MM.1S (cell line): Measurements from ENCODE around the gene PKHD1.

Experiments
- DNase-seq: peaks from one replicate; pipeline ENCODE4 v3.0.0-alpha.2; 2015
- H2AFZ ChIP-seq: fragments of 300-600 bp; sonication (generic); 2 replicates; pipeline ENCODE4 v1.6.0; 2016; ENCODE audit warnings: antibody characterized with exemption, low read length
- H3F3A ChIP-seq: fragments of 300-600 bp; sonication (generic); 2 replicates; pipeline ENCODE4 v1.6.1; 2016; ENCODE audit warnings: mild to moderate bottlenecking, antibody characterized with exemption, low read length, moderate library complexity, mixed read lengths; ENCODE audit not compliant: insufficient read depth
- H3K27ac ChIP-seq: fragments of 300-600 bp; sonication (generic); 2 replicates; pipeline ENCODE4 v1.5.1; 2016; ENCODE audit warnings: mild to moderate bottlenecking, low read length
- H3K27me3 ChIP-seq: fragments of 300-600 bp; sonication (generic); replicated peaks from 2 replicates; pipeline ENCODE4 v1.6.0; 2016; ENCODE audit warnings: low read length; ENCODE audit not compliant: insufficient read depth
- H3K36me3 ChIP-seq: fragments of 300-600 bp; sonication (generic); replicated peaks from 2 replicates; pipeline ENCODE4 v1.6.1; 2016; ENCODE audit warnings: mild to moderate bottlenecking, low read length, mixed read lengths; ENCODE audit not compliant: insufficient read depth
- H3K4me1 ChIP-seq: fragments of 300-600 bp; sonication (generic); 2 replicates; pipeline ENCODE4 v1.6.1; 2016; ENCODE audit warnings: low read length, mixed read lengths
- H3K4me2 ChIP-seq: fragments of 300-600 bp; sonication (generic); 2 replicates; pipeline ENCODE4 v1.6.0; 2016; ENCODE audit warnings: low read depth, low read length
- H3K4me3 ChIP-seq: fragments of 300-600 bp; sonication (generic); 2 replicates; pipeline ENCODE4 v1.5.1; 2016; ENCODE audit warnings: low read length, mixed read lengths
- H3K79me2 ChIP-seq: fragments of 300-600 bp; sonication (generic); 2 replicates; pipeline ENCODE4 v1.6.1; 2016; ENCODE audit warnings: mixed run types, low read length, mixed read lengths
- H3K9ac ChIP-seq: fragments of 300-600 bp; sonication (generic); 2 replicates; pipeline ENCODE4 v1.6.1; 2016; ENCODE audit warnings: low read length, mixed read lengths
- H3K9me2 ChIP-seq: fragments of 300-600 bp; sonication (generic); replicated peaks from 2 replicates; pipeline ENCODE4 v1.6.1; 2016; ENCODE audit warnings: mild to moderate bottlenecking, low read length, mixed read lengths; ENCODE audit not compliant: insufficient read depth
- H3K9me3 ChIP-seq: fragments of 300-600 bp; sonication (generic); replicated peaks from 2 replicates; pipeline ENCODE4 v1.6.1; 2016; ENCODE audit warnings: mild to moderate bottlenecking, low read length, mixed read lengths; ENCODE audit not compliant: insufficient read depth
- H4K20me1 ChIP-seq: fragments of 300-600 bp; sonication (generic); 2 replicates; pipeline ENCODE4 v1.6.1; 2016; ENCODE audit warnings: mild to moderate bottlenecking, low read length, moderate library complexity, mixed read lengths; ENCODE audit not compliant: insufficient read depth
- CTCF ChIP-seq: fragments of 300-600 bp; sonication (generic); IDR thresholded peaks from 2 replicates; pipeline ENCODE4 v1.5.1; 2016; ENCODE audit warnings: antibody characterized with exemption, low read length, mixed read lengths
- EZH2 ChIP-seq: fragments of 300-600 bp; sonication (generic); optimal IDR thresholded peaks from 2 replicates; pipeline ENCODE3; 2017; ENCODE audit warnings: low read depth, mild to moderate bottlenecking, antibody characterized with exemption, low read length, mixed read lengths
- EZH2phosphoT487 ChIP-seq: fragments of 300-600 bp; sonication (generic); IDR thresholded peaks from 2 replicates; pipeline ENCODE4 v1.6.1; 2018; ENCODE audit warnings: antibody characterized with exemption, low read length

Gene PKHD1

DNA sequence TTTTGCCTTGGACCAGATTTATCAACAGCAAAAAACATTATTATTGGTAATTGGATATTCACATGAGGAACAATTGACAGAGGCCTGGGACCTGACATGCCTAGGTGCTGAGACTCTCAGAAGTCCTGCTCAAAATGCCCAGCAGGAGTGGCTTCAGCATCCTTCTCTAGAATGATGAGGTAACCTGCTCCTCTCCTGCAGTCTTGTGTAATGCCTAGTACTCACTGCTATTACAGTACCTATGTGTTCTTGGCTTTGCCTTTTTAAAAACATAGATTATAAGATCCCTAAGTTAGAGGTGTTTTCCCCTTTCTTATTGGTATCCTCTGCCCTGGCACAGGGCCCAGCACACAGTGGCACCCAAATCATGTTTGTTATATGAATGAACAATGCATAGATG lies 230.9 kb downstream of the PKHD1 start:
- no peak overlapping the region for H3K4me3 ChIP-seq
- no peaks in the 10 kb centered on the region for H3K79me2 ChIP-seq
- H3K36me3 ChIP-seq, result no peaks in the 10 kb centered on the region
- no peak overlapping the region for H3K4me2 ChIP-seq
- no peak for TF ChIP-seq EZH2phosphoT487
- TF ChIP-seq EZH2, result no peak
- TF ChIP-seq CTCF, result no peak
- no peaks in the 10 kb centered on the region for H4K20me1 ChIP-seq
- H3K4me1 ChIP-seq, result no peaks in the 10 kb centered on the region
- H3F3A ChIP-seq, result no peaks in the 10 kb centered on the region
- DNase-seq, result no peak
- H3K27ac ChIP-seq, result no peak overlapping the region
- H3K9ac ChIP-seq, result no peak overlapping the region
- H2AFZ ChIP-seq, result no peak overlapping the region
- no peaks in the 10 kb centered on the region for H3K9me3 ChIP-seq
- no peaks in the 10 kb centered on the region for H3K9me2 ChIP-seq
- H3K27me3 ChIP-seq, result no peaks in the 10 kb centered on the region

DNA sequence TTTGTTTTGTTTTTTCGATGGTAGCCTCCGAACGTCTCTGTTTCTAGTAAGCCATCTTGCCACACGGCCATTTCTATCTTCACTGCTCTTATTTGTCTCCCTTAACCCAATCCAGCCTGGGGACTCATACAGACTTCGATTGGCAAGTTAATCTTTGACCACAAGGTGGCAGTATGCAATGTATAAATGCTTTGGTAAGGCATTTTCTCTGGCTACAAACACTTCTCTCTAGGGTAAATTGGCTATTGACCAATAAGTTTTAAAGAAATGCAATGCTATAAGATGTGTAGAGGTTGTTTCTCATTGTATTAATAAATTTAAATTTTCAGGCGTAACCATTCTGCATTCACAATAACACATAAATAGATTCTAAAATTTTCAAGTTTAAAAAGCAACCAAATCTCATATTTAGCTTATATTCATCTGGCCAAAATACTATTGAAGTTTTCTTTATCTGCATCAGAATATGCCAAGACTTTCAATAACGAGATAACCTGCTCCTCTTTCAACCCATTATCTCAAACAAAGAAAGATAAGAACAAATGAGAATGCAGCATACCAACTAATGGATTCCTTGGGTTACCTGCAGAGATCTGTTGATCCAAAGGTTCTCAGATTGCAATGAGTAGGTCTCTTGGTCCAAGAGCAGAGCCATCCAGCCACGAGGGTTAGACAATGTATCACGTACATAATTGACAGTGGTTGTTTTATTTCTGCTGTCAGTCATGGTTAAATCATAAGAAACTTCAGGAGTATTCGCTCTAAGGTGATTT lies 231.9 kb downstream of the PKHD1 start:
- H3K27me3 ChIP-seq, result no peaks in the 10 kb centered on the region
- no peaks in the 10 kb centered on the region for H3K4me1 ChIP-seq
- no peaks in the 10 kb centered on the region for H4K20me1 ChIP-seq
- H3K79me2 ChIP-seq, result no peaks in the 10 kb centered on the region
- H3K9me2 ChIP-seq, result no peaks in the 10 kb centered on the region
- no peak overlapping the region for H3K4me3 ChIP-seq
- no peak overlapping the region for H3K27ac ChIP-seq
- H3F3A ChIP-seq, result no peaks in the 10 kb centered on the region
- peak; percentile 65 for DNase-seq
- H3K9me3 ChIP-seq, result no peaks in the 10 kb centered on the region
- H3K36me3 ChIP-seq, result no peaks in the 10 kb centered on the region
- no peak overlapping the region for H2AFZ ChIP-seq
- TF ChIP-seq EZH2 (no peak), CTCF (peak; percentile 77)
- H3K4me2 ChIP-seq, result no peak overlapping the region
- no peak overlapping the region for H3K9ac ChIP-seq

GRCh38 chr6:51854876-51855275 lies 232.5 kb downstream of the PKHD1 start:
- H3K27ac ChIP-seq, result no peak overlapping the region
- no peak overlapping the region for H3K9ac ChIP-seq
- H3K4me2 ChIP-seq, result no peak overlapping the region
- no peak overlapping the region for H2AFZ ChIP-seq
- H3K27me3 ChIP-seq, result no peaks in the 10 kb centered on the region
- no peaks in the 10 kb centered on the region for H3K79me2 ChIP-seq
- no peaks in the 10 kb centered on the region for H3K36me3 ChIP-seq
- no peaks in the 10 kb centered on the region for H3K9me3 ChIP-seq
- TF ChIP-seq EZH2phosphoT487 (no peak), CTCF (no peak), EZH2 (no peak)
- no peak overlapping the region for H3K4me3 ChIP-seq
- H3K4me1 ChIP-seq, result no peaks in the 10 kb centered on the region
- no peak for DNase-seq
- no peaks in the 10 kb centered on the region for H3F3A ChIP-seq
- no peaks in the 10 kb centered on the region for H3K9me2 ChIP-seq
- H4K20me1 ChIP-seq, result no peaks in the 10 kb centered on the region
